K562 (cell line): ENCODE data around the gene NUP205. TPM values are rescaled to one million over a fixed set of nuclear protein-coding genes. Genes with fewer than 3 reads are reported as not detected.

Experiments used
- BRF2 ChIP-seq: IDR thresholded peaks from 3 replicates; pipeline ENCODE4 v1.6.1; 2011; ENCODE audit warnings: borderline replicate concordance, mild to moderate bottlenecking; ENCODE audit not compliant: insufficient read length, insufficient read depth
- CBX1 ChIP-seq: sonication (generic); IDR thresholded peaks from 2 replicates; pipeline ENCODE4 v1.6.1; 2016; ENCODE audit warnings: antibody characterized with exemption, low read depth, mild to moderate bottlenecking
- FOXJ2 ChIP-seq: fragments of 200-800 bp; sonication (Bioruptor generic); IDR thresholded peaks from 2 replicates; pipeline ENCODE4 v1.6.1; 2016; ENCODE audit warnings: missing genetic modification characterization, missing compliant biosample characterization
- HCFC1 ChIP-seq: IDR thresholded peaks from 2 replicates; pipeline ENCODE4 v1.6.1; 2012; ENCODE audit warnings: low read depth, low read length, improper control_type of control experiment
- JUN ChIP-seq, 2 experiments: sonication (generic) in 1 of 2; formaldehyde crosslinking in 1 of 2; IDR thresholded peaks; 2 replicates each; pipeline versions ENCODE4 v1.6.1 to v1.8.0; 2012 to 2022; ENCODE audit warnings: borderline replicate concordance in 2 of 2, mild to moderate bottlenecking in 2 of 2, improper control_type of control experiment in 1 of 2, low read depth in 1 of 2, low read length in 1 of 2, missing genetic modification reagents in 1 of 2
- NBN ChIP-seq: fragments of 450-650 bp; IDR thresholded peaks from 2 replicates; pipeline ENCODE4 v1.6.1; 2016; ENCODE audit warnings: low read depth, mild to moderate bottlenecking
- NFE2L1 ChIP-seq: fragments of 450-650 bp; IDR thresholded peaks from 2 replicates; pipeline ENCODE4 v1.6.1; 2016; ENCODE audit warnings: missing genetic modification characterization, low read depth, mild to moderate bottlenecking, missing compliant biosample characterization, moderate library complexity, borderline replicate concordance
- PHF8 ChIP-seq: fragments of 200-600 bp; sonication (generic); IDR thresholded peaks from 2 replicates; pipeline ENCODE4 v1.6.1; 2012; ENCODE audit warnings: mixed run types, mild to moderate bottlenecking, inconsistent platforms, low read length, moderate library complexity, borderline replicate concordance
- POU5F1 ChIP-seq: fragments of 150-350 bp; IDR thresholded peaks from 2 replicates; pipeline ENCODE4 v1.6.1; 2014; ENCODE audit warnings: borderline replicate concordance, low read length, low read depth, mild to moderate bottlenecking; ENCODE audit not compliant: partially characterized antibody
- YBX1 ChIP-seq: fragments of 450-650 bp; IDR thresholded peaks from 2 replicates; pipeline ENCODE4 v1.7.1; 2016; ENCODE audit warnings: mild to moderate bottlenecking
- ZNF318 ChIP-seq, 2 experiments: fragments of 450-650 bp; IDR thresholded peaks; 2 replicates each; pipeline ENCODE4 v1.6.1; 2016; ENCODE audit warnings: mild to moderate bottlenecking in 2 of 2, borderline replicate concordance in 1 of 2, low read depth in 1 of 2, moderate library complexity in 1 of 2
- ZNF592 ChIP-seq: fragments of 450-650 bp; IDR thresholded peaks from 2 replicates; pipeline ENCODE4 v1.6.1; 2017; ENCODE audit warnings: antibody characterized with exemption, mild to moderate bottlenecking
- polyA plus RNA-seq, 8 experiments: library from polyadenylated mRNA; depleted of rRNA in 4 of 8; stranded (reverse) in 5 of 8; unstranded in 3 of 8; fragments of >200 nt; fragmentation: Nextera tagmentation in 2 of 8; fragmentation: Illumina TruSeq in 1 of 8; extraction: Ambion mirVana in 2 of 8; extraction: Trizol in 1 of 8; gene quantifications; 2 replicates each; pipeline versions ENCODE4 v1.2.1 to v1.2.3, GENCODE V29; 2011 to 2014; ENCODE audit warnings: inconsistent platforms in 1 of 8, missing spikeins in 1 of 8
- total RNA-seq, 7 experiments: library from RNA; depleted of rRNA in 6 of 7; stranded (reverse); fragments of >200 nt in 6 of 7; fragmentation: Illumina TruSeq in 2 of 7; extraction: Trizol in 2 of 7; gene quantifications; 2 replicates each; pipeline versions ENCODE4 v1.2.1 to v1.2.3, GENCODE V29; 2011 to 2021; ENCODE audit warnings: low replicate concordance in 1 of 7

NUP205 gene
- total and polyA plus RNA-seq, 9 of the 15 experiments (the other 6 are each of a cell fraction or from before 2014, with no cell fraction given): 101 to 282 (median 193) TPM

- TF ChIP-seq ZNF592 (no peak; the same call in 1 of the 2 replicates), CBX1 (no peak), NBN (peak; percentile 67), BRF2 (no peak), HCFC1 (no peak), FOXJ2 (tag) (no peak), ZNF318 (IDR thresholded peaks at IDR 0.05; ENCODE audit: borderline replicate concordance in 1 of 2, low read depth in 1 of 2) (no peak; a peak in 1 of 4 replicates), YBX1 (no peak), JUN (IDR thresholded peaks at IDR 0.05; ENCODE audit: borderline replicate concordance, low read depth, low read length) (peak; percentile 91), JUN (CRISPR knock-in tag; IDR thresholded peaks at IDR 0.05; ENCODE audit: borderline replicate concordance) (no peak), PHF8 (no peak; the same call in 1 of the 2 replicates), NFE2L1 (no peak), POU5F1 (no peak)
Measured at GRCh38 chr7:135664046-135664589, 106.4 kb downstream of the NUP205 start (continued).
